Activated CD4-positive, alpha-beta T cell treated with anti-CD3 and anti-CD28 coated beads, Interleukin-10, Interleukin-2, amounts not matched to agents 100 ng/mL and 50 ng/mL, durations not matched to agents 16 hours and 8 hours (primary cell): ENCODE results near the gene ELK1.

ENCODE experiments used
- DNase-seq: peaks from one replicate; pipeline ENCODE4 v3.0.0-alpha.2; 2020

Gene ELK1

GRCh38 chrX:47644557-47645091, 5.7 kb downstream of the ELK1 start:
- peak; percentile 30 for DNase-seq

- DNase-seq: peak; percentile 14
Measured at GRCh38 chrX:47643926-47644325, 6.4 kb downstream of the ELK1 start.

GRCh38 chrX:47638816-47639215, 11.5 kb downstream of the ELK1 start:
- DNase-seq: no peak

GRCh38 chrX:47637546-47638195, 12.7 kb downstream of the ELK1 start:
- DNase-seq: peak; percentile 49

GRCh38 chrX:47634871-47635575, 15.3 kb downstream of the ELK1 start:
- DNase-seq: peak; percentile 50

- no peak for DNase-seq
Measured at GRCh38 chrX:47633689-47634590, 16.4 kb downstream of the ELK1 start.

- DNase-seq: no peak
Measured at GRCh38 chrX:47632666-47633065, 17.7 kb downstream of the ELK1 start.

- no peak for DNase-seq
Measured at GRCh38 chrX:47631676-47632075, 18.7 kb downstream of the ELK1 start.

- no peak for DNase-seq
Measured at GRCh38 chrX:47629419-47630200, 20.8 kb downstream of the ELK1 start, which contains the start of gene CFP. Gene CFP, minus strand, starts transcription at chrX:47629930. Its CDS starts 86 bp downstream, at chrX:47629844.

GRCh38 chrX:47628982-47629381, 21.4 kb downstream of the ELK1 start:
- DNase-seq: no peak

- DNase-seq: no peak
Measured at GRCh38 chrX:47625365-47625764, 25.0 kb downstream of the ELK1 start.

GRCh38 chrX:47623540-47624027, 26.8 kb downstream of the ELK1 start:
- peak; percentile 26 for DNase-seq

- no peak for DNase-seq
Measured at GRCh38 chrX:47621851-47622250, 28.5 kb downstream of the ELK1 start.

GRCh38 chrX:47620303-47620685, 30.1 kb downstream of the ELK1 start:
- no peak for DNase-seq

- peak; percentile 75 for DNase-seq
Measured at GRCh38 chrX:47619486-47620302, 30.7 kb downstream of the ELK1 start, which contains the start of gene SYN1. Gene SYN1, minus strand, starts transcription at chrX:47619857. Its CDS starts 129 bp downstream, at chrX:47619728.

GRCh38 chrX:47618923-47619485, 31.4 kb downstream of the ELK1 start:
- no peak for DNase-seq

- no peak for DNase-seq
Measured at GRCh38 chrX:47614618-47615017, 35.7 kb downstream of the ELK1 start.

- no peak for DNase-seq
Measured at GRCh38 chrX:47613082-47613481, 37.3 kb downstream of the ELK1 start.

- DNase-seq: no peak
Measured at GRCh38 chrX:47612418-47612817, 37.9 kb downstream of the ELK1 start.

- DNase-seq: no peak
Measured at GRCh38 chrX:47611926-47612325, 38.4 kb downstream of the ELK1 start.

GRCh38 chrX:47611489-47611888, 38.9 kb downstream of the ELK1 start:
- no peak for DNase-seq
